ENCODE results near the gene CDH13.

Gene CDH13

DNA sequence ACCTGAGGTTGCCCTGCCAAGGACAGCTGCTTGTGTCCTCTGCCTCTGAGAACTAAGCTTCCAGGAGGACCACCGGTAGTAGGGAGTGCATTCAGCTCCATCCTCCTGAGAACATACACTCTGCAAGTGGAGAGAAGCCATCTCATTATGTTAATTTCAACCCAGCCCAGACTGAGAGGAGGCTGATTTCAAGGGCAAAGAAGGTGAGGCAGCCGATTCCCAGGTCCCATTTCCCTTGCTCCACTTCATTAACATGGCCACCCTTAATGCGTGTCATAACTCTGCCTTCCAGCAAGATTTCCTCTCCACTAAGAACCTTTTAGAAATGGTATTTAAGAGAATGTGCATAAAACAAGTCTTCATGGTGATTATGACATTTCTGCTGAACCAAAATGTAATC is 72.5 kb downstream of the CDH13 start:
- TF ChIP-seq, protein P1, sequence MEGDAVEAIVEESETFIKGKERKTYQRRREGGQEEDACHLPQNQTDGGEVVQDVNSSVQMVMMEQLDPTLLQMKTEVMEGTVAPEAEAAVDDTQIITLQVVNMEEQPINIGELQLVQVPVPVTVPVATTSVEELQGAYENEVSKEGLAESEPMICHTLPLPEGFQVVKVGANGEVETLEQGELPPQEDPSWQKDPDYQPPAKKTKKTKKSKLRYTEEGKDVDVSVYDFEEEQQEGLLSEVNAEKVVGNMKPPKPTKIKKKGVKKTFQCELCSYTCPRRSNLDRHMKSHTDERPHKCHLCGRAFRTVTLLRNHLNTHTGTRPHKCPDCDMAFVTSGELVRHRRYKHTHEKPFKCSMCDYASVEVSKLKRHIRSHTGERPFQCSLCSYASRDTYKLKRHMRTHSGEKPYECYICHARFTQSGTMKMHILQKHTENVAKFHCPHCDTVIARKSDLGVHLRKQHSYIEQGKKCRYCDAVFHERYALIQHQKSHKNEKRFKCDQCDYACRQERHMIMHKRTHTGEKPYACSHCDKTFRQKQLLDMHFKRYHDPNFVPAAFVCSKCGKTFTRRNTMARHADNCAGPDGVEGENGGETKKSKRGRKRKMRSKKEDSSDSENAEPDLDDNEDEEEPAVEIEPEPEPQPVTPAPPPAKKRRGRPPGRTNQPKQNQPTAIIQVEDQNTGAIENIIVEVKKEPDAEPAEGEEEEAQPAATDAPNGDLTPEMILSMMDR (IDR thresholded peaks at IDR 0.05; ENCODE audit: insufficient read depth, low read length), result no peak
- TF ChIP-seq GABPA (IDR thresholded peaks at IDR 0.05; ENCODE audit: low read depth) (no peak), SPI1 (IDR thresholded peaks at IDR 0.05; ENCODE audit: borderline replicate concordance, low read depth) (no peak), POLR2AphosphoS5 (IDR thresholded peaks at IDR 0.05; ENCODE audit: low read depth) (no peak)
- TF ChIP-seq, protein P2, sequence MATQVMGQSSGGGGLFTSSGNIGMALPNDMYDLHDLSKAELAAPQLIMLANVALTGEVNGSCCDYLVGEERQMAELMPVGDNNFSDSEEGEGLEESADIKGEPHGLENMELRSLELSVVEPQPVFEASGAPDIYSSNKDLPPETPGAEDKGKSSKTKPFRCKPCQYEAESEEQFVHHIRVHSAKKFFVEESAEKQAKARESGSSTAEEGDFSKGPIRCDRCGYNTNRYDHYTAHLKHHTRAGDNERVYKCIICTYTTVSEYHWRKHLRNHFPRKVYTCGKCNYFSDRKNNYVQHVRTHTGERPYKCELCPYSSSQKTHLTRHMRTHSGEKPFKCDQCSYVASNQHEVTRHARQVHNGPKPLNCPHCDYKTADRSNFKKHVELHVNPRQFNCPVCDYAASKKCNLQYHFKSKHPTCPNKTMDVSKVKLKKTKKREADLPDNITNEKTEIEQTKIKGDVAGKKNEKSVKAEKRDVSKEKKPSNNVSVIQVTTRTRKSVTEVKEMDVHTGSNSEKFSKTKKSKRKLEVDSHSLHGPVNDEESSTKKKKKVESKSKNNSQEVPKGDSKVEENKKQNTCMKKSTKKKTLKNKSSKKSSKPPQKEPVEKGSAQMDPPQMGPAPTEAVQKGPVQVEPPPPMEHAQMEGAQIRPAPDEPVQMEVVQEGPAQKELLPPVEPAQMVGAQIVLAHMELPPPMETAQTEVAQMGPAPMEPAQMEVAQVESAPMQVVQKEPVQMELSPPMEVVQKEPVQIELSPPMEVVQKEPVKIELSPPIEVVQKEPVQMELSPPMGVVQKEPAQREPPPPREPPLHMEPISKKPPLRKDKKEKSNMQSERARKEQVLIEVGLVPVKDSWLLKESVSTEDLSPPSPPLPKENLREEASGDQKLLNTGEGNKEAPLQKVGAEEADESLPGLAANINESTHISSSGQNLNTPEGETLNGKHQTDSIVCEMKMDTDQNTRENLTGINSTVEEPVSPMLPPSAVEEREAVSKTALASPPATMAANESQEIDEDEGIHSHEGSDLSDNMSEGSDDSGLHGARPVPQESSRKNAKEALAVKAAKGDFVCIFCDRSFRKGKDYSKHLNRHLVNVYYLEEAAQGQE (IDR thresholded peaks at IDR 0.05; ENCODE audit: insufficient replicate concordance, low read depth), result no peak
- Histone ChIP-seq H3K4me3 (replicated peaks; ENCODE audit: insufficient read depth, low read length) (no peak overlapping the region), H3K27me3 (ENCODE audit: insufficient read depth, poor library complexity, severe bottlenecking) (no peaks in the 10 kb centered on the region), H3K27ac (replicated peaks) (no peak overlapping the region)
- DNase-seq (ENCODE audit: low read depth in 1 of 2, low spot score in 1 of 2), result no peak

DNA sequence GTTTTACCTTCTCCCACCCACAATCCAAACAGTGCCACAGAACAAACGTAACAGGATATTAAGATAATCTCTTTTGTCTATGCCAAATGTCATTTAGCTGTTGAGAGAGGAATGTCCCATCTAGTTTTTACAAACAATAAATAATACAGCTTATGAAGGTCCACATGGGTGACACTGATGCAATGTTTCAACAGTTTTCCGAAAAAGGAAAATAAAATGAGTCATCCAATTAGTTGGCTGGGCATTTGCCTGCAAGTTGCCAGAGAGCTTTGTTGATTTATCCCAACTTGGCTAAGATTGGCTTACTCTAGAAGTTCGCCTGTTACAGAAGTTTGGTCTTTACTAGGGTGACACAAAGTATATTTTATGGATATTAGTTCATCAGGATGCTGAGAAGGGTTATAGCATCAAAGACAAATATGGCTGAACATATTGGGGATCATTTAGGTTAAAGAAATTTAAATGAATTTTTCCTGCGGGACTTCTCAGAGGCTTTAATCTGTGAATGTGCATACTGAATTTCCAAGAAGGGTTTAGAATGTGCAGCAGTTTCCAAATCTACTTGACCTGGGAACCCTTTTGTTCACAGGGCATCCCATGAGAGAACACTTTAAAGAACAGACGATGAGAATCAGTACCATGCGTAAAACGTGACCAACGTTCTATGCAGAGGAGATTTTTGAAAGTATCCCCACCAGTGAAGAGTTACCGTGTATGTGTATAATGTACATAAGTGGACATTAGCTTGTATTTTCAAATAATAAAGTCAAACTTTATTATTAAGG is 73.1 kb downstream of the CDH13 start:
- no peak for TF ChIP-seq SPI1 (IDR thresholded peaks at IDR 0.05; ENCODE audit: borderline replicate concordance, low read depth)
- TF ChIP-seq GABPA (IDR thresholded peaks at IDR 0.05; ENCODE audit: low read depth), result no peak
- TF ChIP-seq, protein P2 (IDR thresholded peaks at IDR 0.05; ENCODE audit: insufficient replicate concordance, low read depth), result no peak
- TF ChIP-seq, protein P1 (IDR thresholded peaks at IDR 0.05; ENCODE audit: insufficient read depth, low read length), result no peak
- no peak for TF ChIP-seq POLR2AphosphoS5 (IDR thresholded peaks at IDR 0.05; ENCODE audit: low read depth)
- H3K27ac ChIP-seq (replicated peaks), result no peak overlapping the region
- H3K4me3 ChIP-seq (replicated peaks; ENCODE audit: insufficient read depth, low read length), result no peak overlapping the region
- H3K27me3 ChIP-seq (ENCODE audit: insufficient read depth, poor library complexity, severe bottlenecking), result no peaks in the 10 kb centered on the region
- no peak for DNase-seq (ENCODE audit: low read depth in 1 of 2, low spot score in 1 of 2)

DNA sequence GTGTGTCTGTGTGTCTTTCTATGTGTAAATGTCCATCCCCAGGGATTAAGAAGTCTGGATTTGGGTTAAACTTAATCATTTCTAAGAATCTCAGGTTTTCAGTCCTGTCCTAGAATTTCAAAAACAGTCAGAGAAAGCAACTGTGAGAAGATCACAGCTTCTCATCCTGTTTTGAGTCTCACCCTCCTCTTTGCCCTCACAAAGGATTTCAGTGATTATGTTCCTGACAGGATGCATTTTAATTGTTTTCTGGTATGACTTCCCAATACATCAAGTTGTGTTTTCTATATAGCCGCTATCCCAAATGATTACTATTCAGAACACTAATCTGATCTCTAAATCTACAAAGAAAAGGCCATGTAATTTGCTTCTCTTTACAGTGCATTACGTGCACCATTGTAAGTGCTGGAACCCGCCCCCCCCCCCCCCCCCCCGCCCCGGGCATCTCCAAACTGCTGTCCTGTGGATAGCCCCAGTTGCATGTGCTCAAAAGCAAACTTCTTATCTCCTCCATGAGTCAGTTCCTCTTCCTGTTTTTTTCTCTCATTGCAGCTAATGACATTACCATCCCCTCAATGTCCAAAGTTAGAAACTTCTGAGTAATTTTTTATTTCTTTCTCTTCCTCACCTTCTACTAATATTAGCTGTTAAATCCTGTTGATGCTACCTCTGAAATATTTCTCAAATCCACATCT is 73.9 kb downstream of the CDH13 start:
- H3K4me3 ChIP-seq (replicated peaks; ENCODE audit: insufficient read depth, low read length), result no peak overlapping the region
- no peak overlapping the region for H3K27ac ChIP-seq (replicated peaks)
- no peak for DNase-seq (ENCODE audit: low read depth in 1 of 2, low spot score in 1 of 2)
- TF ChIP-seq, protein P2 (IDR thresholded peaks at IDR 0.05; ENCODE audit: insufficient replicate concordance, low read depth), result no peak
- TF ChIP-seq GABPA (IDR thresholded peaks at IDR 0.05; ENCODE audit: low read depth) (no peak), SPI1 (IDR thresholded peaks at IDR 0.05; ENCODE audit: borderline replicate concordance, low read depth) (peak; percentile 50)
- TF ChIP-seq, protein P1 (IDR thresholded peaks at IDR 0.05; ENCODE audit: insufficient read depth, low read length), result no peak
- H3K27me3 ChIP-seq (ENCODE audit: insufficient read depth, poor library complexity, severe bottlenecking), result no peaks in the 10 kb centered on the region
